Measurements from ENCODE around the gene SSUH2.
"Not testable (repeated sequence)": the region's sequence is repeated elsewhere in the genome, so short reads cannot be mapped to it uniquely, and the experiment has no call there.

SSUH2 gene

GRCh38 chr3:8644748-8645390 is at the start of gene SSUH2:
Gene SSUH2 (minus strand): TSS chr3:8644798. CDS start chr3:8644758, 40 bp downstream.
- no peak within 1 kb of the TSS for H3K4me2 ChIP-seq (ENCODE audit: low read length)
- H3K4me1 ChIP-seq = no peaks in the 10 kb centered on the region
- no peak within 1 kb of the TSS for H3K4me3 ChIP-seq (ENCODE audit: low read depth, low read length)
- H3K27ac ChIP-seq = peak within 1 kb of the TSS; percentile 25
- no peaks in the 10 kb centered on the region for H3K9me3 ChIP-seq (ENCODE audit: control insufficient read depth, low read length)
- no peaks in the 10 kb centered on the region for H3K27me3 ChIP-seq (ENCODE audit: control insufficient read depth, insufficient read depth, low read length)
- H3K36me3 ChIP-seq (ENCODE audit: control insufficient read depth, insufficient read depth, low read length) = no peaks in the 10 kb centered on the region
- no peaks in the 10 kb centered on the region for H3K79me2 ChIP-seq
- no peak within 1 kb of the TSS for H2AFZ ChIP-seq
- H3K9ac ChIP-seq = no peak within 1 kb of the TSS
- TF ChIP-seq CTCF (IDR thresholded peaks at IDR 0.05) = no peak

GRCh38 chr3:8691295-8691694 is 46.7 kb upstream of the SSUH2 start:
- not testable (repeated sequence) for H3K9ac ChIP-seq; H3K27ac ChIP-seq; H3K4me2 ChIP-seq (ENCODE audit: low read length); H3K36me3 ChIP-seq (ENCODE audit: control insufficient read depth, insufficient read depth, low read length); H3K79me2 ChIP-seq; H3K9me3 ChIP-seq (ENCODE audit: control insufficient read depth, low read length); H3K27me3 ChIP-seq (ENCODE audit: control insufficient read depth, insufficient read depth, low read length); H3K4me1 ChIP-seq; H3K4me3 ChIP-seq (ENCODE audit: low read depth, low read length); H2AFZ ChIP-seq

- H3K4me1 ChIP-seq; H3K9me3 ChIP-seq (ENCODE audit: control insufficient read depth, low read length); H3K4me3 ChIP-seq (ENCODE audit: low read depth, low read length); H3K79me2 ChIP-seq; H3K27ac ChIP-seq; H3K27me3 ChIP-seq (ENCODE audit: control insufficient read depth, insufficient read depth, low read length); H3K9ac ChIP-seq; H3K4me2 ChIP-seq (ENCODE audit: low read length); H3K36me3 ChIP-seq (ENCODE audit: control insufficient read depth, insufficient read depth, low read length); H2AFZ ChIP-seq: not testable (repeated sequence)
Observed at GRCh38 chr3:8684992-8685391, 40.4 kb upstream of the SSUH2 start.

GRCh38 chr3:8682850-8683574 is 38.4 kb upstream of the SSUH2 start:
- not testable (repeated sequence) for H3K27me3 ChIP-seq (ENCODE audit: control insufficient read depth, insufficient read depth, low read length); H3K9ac ChIP-seq; H3K9me3 ChIP-seq (ENCODE audit: control insufficient read depth, low read length); H3K36me3 ChIP-seq (ENCODE audit: control insufficient read depth, insufficient read depth, low read length); H3K79me2 ChIP-seq; H3K4me2 ChIP-seq (ENCODE audit: low read length); H3K4me3 ChIP-seq (ENCODE audit: low read depth, low read length); H3K4me1 ChIP-seq; H3K27ac ChIP-seq; H2AFZ ChIP-seq

- H3K4me3 ChIP-seq (ENCODE audit: low read depth, low read length); H3K27me3 ChIP-seq (ENCODE audit: control insufficient read depth, insufficient read depth, low read length); H3K79me2 ChIP-seq; H3K4me1 ChIP-seq; H3K9ac ChIP-seq; H2AFZ ChIP-seq; H3K27ac ChIP-seq; H3K4me2 ChIP-seq (ENCODE audit: low read length); H3K36me3 ChIP-seq (ENCODE audit: control insufficient read depth, insufficient read depth, low read length); H3K9me3 ChIP-seq (ENCODE audit: control insufficient read depth, low read length): not testable (repeated sequence)
Observed at GRCh38 chr3:8681881-8682538, 37.4 kb upstream of the SSUH2 start.

- Histone ChIP-seq H3K27ac (no peak overlapping the region), H3K4me1 (no peaks in the 10 kb centered on the region), H3K36me3 (ENCODE audit: control insufficient read depth, insufficient read depth, low read length) (no peaks in the 10 kb centered on the region), H3K79me2 (no peaks in the 10 kb centered on the region), H3K9ac (no peak overlapping the region), H3K4me2 (ENCODE audit: low read length) (no peak overlapping the region), H3K4me3 (ENCODE audit: low read depth, low read length) (no peak overlapping the region), H3K27me3 (ENCODE audit: control insufficient read depth, insufficient read depth, low read length) (no peaks in the 10 kb centered on the region), H3K9me3 (ENCODE audit: control insufficient read depth, low read length) (no peaks in the 10 kb centered on the region), H2AFZ (no peak overlapping the region)
- TF ChIP-seq CTCF (IDR thresholded peaks at IDR 0.05) = no peak
Observed at GRCh38 chr3:8681349-8681748, 36.8 kb upstream of the SSUH2 start.

- not testable (repeated sequence) for H3K27ac ChIP-seq; H3K27me3 ChIP-seq (ENCODE audit: control insufficient read depth, insufficient read depth, low read length); H3K9ac ChIP-seq; H3K4me1 ChIP-seq; H3K4me3 ChIP-seq (ENCODE audit: low read depth, low read length); H3K79me2 ChIP-seq; H3K9me3 ChIP-seq (ENCODE audit: control insufficient read depth, low read length); H3K4me2 ChIP-seq (ENCODE audit: low read length); H2AFZ ChIP-seq; H3K36me3 ChIP-seq (ENCODE audit: control insufficient read depth, insufficient read depth, low read length)
Observed at GRCh38 chr3:8679817-8680553, 35.4 kb upstream of the SSUH2 start.
